D721Med (cell line): ENCODE results near the gene USP40.

Experiments used
- DNase-seq: peaks from one replicate; pipeline ENCODE4 v3.0.0; 2011; ENCODE audit warnings: low spot score; ENCODE audit not compliant: insufficient read length
- FAIRE-seq: peaks from 2 replicates; lab custom pipeline; 2011; peaks lifted over from hg19 to GRCh38; lab: Jason Lieb, UNC
- TF ChIP-seq, protein P1 (sequence below): IDR thresholded peaks from 2 replicates; pipeline ENCODE4 v1.5.1; 2012; ENCODE audit warnings: mild to moderate bottlenecking, control low read depth; ENCODE audit not compliant: insufficient read depth; ENCODE audit errors: missing control alignments

Gene USP40

GRCh38 chr2:233551491-233551890 lies 15.1 kb downstream of the USP40 start:
- no peak for FAIRE-seq
- TF ChIP-seq, protein P1, sequence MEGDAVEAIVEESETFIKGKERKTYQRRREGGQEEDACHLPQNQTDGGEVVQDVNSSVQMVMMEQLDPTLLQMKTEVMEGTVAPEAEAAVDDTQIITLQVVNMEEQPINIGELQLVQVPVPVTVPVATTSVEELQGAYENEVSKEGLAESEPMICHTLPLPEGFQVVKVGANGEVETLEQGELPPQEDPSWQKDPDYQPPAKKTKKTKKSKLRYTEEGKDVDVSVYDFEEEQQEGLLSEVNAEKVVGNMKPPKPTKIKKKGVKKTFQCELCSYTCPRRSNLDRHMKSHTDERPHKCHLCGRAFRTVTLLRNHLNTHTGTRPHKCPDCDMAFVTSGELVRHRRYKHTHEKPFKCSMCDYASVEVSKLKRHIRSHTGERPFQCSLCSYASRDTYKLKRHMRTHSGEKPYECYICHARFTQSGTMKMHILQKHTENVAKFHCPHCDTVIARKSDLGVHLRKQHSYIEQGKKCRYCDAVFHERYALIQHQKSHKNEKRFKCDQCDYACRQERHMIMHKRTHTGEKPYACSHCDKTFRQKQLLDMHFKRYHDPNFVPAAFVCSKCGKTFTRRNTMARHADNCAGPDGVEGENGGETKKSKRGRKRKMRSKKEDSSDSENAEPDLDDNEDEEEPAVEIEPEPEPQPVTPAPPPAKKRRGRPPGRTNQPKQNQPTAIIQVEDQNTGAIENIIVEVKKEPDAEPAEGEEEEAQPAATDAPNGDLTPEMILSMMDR, result no peak
- no peak for DNase-seq

- FAIRE-seq (no peak), DNase-seq (no peak)
Measured at GRCh38 chr2:233546774-233547173, 19.8 kb downstream of the USP40 start.

GRCh38 chr2:233546101-233546500 lies 20.5 kb downstream of the USP40 start:
- no peak for DNase-seq
- no peak for FAIRE-seq
- TF ChIP-seq, protein P1, result no peak

More at GRCh38 chr2:233546774-233547173, 19.8 kb downstream of the USP40 start:
- TF ChIP-seq, protein P1, result no peak

DNA sequence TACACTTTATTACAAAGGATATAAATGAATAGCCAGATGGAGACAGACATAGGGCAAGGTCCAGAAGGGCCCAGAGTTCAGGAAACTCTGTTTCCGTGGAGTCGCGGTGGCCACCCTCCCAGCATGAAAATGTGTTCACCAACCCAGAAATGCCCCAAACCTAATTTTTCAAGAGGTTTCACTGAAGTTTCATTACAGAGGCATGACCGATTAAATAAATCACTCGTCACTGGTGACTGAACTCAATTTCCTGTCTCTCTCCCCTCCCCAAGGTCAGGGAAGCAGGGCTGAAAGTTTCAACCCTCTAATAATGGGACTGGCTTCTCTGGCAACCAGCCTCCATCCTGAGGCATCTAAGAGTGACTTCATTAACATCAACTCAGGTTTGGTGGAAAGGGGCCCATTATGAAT lies 22.4 kb downstream of the USP40 start:
- DNase-seq (no peak), FAIRE-seq (no peak)
- TF ChIP-seq, protein P1, result no peak

DNA sequence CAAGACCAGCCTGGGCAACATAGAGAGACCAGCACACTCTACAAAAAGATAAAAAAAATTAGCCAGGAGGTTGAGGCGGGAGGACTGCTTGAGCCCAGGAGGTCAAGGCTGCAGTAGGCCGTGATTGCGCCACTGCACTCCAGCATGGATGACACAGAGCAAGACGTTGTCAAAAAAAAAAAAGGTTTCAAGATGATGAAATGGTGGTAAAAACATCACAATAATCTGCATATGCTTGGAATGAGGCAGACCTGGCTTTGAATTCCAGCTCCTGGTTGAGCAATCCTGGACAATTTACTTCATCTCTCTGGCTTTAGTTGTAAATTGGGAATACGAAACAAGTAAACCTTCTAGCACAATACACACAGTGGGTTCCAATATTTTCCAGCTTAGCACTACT lies 24.1 kb downstream of the USP40 start:
- DNase-seq (no peak), FAIRE-seq (no peak)
- TF ChIP-seq, protein P1, result no peak

- TF ChIP-seq, protein P1, result no peak
- DNase-seq (no peak), FAIRE-seq (no peak)
Measured at GRCh38 chr2:233538741-233539140, 27.8 kb downstream of the USP40 start.

- FAIRE-seq (no peak), DNase-seq (no peak)
- TF ChIP-seq, protein P1, result no peak
Measured at GRCh38 chr2:233535271-233535670, 31.3 kb downstream of the USP40 start.
